A549 (cell line): ENCODE measurements around the gene CBLN1.

ENCODE experiments used
- CHD4 ChIP-seq: fragments of 200-600 bp; sonication (generic); IDR thresholded peaks from 2 replicates; pipeline ENCODE4 v1.6.1; 2016; ENCODE audit warnings: antibody characterized with exemption, mild to moderate bottlenecking, borderline replicate concordance
- CTCF ChIP-seq: fragments of >200 bp; sonication (Bioruptor Twin); formaldehyde crosslinking; IDR thresholded peaks from 3 replicates; pipeline ENCODE4 v1.5.1; 2016
- HMGXB4 ChIP-seq: fragments of 250-450 bp; sonication (Bioruptor Pico); IDR thresholded peaks from 2 replicates; pipeline ENCODE4 v1.5.0; 2021; ENCODE audit warnings: mild to moderate bottlenecking, moderate library complexity, borderline replicate concordance
- PHF8 ChIP-seq: fragments of 200-600 bp; sonication (generic); IDR thresholded peaks from 2 replicates; pipeline ENCODE4 v1.6.1; 2016; ENCODE audit warnings: low read depth, mild to moderate bottlenecking, antibody characterized with exemption, moderate library complexity, borderline replicate concordance
- RAD21 ChIP-seq, 2 experiments: fragments of >200 bp in 1 of 2; sonication (Bioruptor Twin) in 1 of 2; formaldehyde crosslinking in 1 of 2; IDR thresholded peaks in 1 of 2; conservative IDR thresholded peaks in 1 of 2; 2 replicates in 1 of 2; 3 replicates in 1 of 2; pipeline ENCODE4 v1.6.1; 2012 to 2018; ENCODE audit warnings: inconsistent platforms in 1 of 2
- RARB ChIP-seq: fragments of 250-450 bp; sonication (Bioruptor Pico); IDR thresholded peaks from 2 replicates; pipeline ENCODE4 v1.8.0; 2021; ENCODE audit warnings: mild to moderate bottlenecking, moderate library complexity
- REST ChIP-seq: fragments of 200-600 bp; sonication (generic); IDR thresholded peaks from 2 replicates; pipeline ENCODE4 v1.6.1; 2016; ENCODE audit warnings: antibody characterized with exemption, mild to moderate bottlenecking, moderate library complexity
- RFX5 ChIP-seq: fragments of 450-650 bp; IDR thresholded peaks from 2 replicates; pipeline ENCODE4 v1.7.1; 2014; ENCODE audit warnings: antibody characterized with exemption, mild to moderate bottlenecking, moderate library complexity
- ZFP36 ChIP-seq: fragments of 450-650 bp; IDR thresholded peaks from 2 replicates; pipeline ENCODE4 v1.6.1; 2014; ENCODE audit warnings: borderline replicate concordance; ENCODE audit not compliant: partially characterized antibody

- no peak for TF ChIP-seq CTCF
- TF ChIP-seq PHF8, result no peak
- TF ChIP-seq CHD4, result no peak
- TF ChIP-seq ZFP36, result no peak
- no peak for TF ChIP-seq HMGXB4 (CRISPR knock-in tag)
- TF ChIP-seq RFX5, result no peak
- no peak for TF ChIP-seq REST
- TF ChIP-seq RARB, result no peak
- no peak for TF ChIP-seq RAD21 (conservative IDR thresholded peaks at IDR 0.05 in 1 of 2, IDR thresholded peaks at IDR 0.05 in 1 of 2)
These were observed 22.3 kb downstream of the CBLN1 start for GRCh38 chr16:49259330-49259729.
